ENCODE results near the gene GAB2.

GAB2 gene

GRCh38 chr11:78200553-78200952 is 217.1 kb downstream of the GAB2 start:
- peaks cover 0 to 12% (median 0%) of the 10 kb centered on the region in 4 experiments for H3K36me3 ChIP-seq (ENCODE audit: control insufficient read depth in 4 of 4, insufficient read depth in 4 of 4, low read length in 3 of 4)
- CTCF ChIA-PET = interaction anchor here (1.3 kb wide), 1 partner anchor 154 kb away, joined by 3 read pairs; no protein-coding TSS in a partner anchor
- H3K4me3 ChIP-seq (ENCODE audit: control insufficient read depth in 1 of 7, extremely low read depth in 1 of 7, insufficient read depth in 4 of 7, low read depth in 2 of 7, low read length in 6 of 7) = no peak overlapping the region

GRCh38 chr11:78200061-78200460 is 217.6 kb downstream of the GAB2 start:
- Histone ChIP-seq H3K4me1 (ENCODE audit: control extremely low read depth in 1 of 4, control insufficient read depth in 4 of 4, insufficient read depth in 4 of 4, low read length in 3 of 4) (peaks cover 7 to 25% (median 14%) of the 10 kb centered on the region in 4 experiments), H3K4me3 (ENCODE audit: control insufficient read depth in 1 of 7, extremely low read depth in 1 of 7, insufficient read depth in 4 of 7, low read depth in 2 of 7, low read length in 6 of 7) (no peak overlapping the region), H3K27me3 (replicated peaks in 2 of 5; ENCODE audit: control insufficient read depth in 4 of 5, insufficient read depth in 5 of 5, low read length in 4 of 5) (peaks cover 0 to 13% (median 0%) of the 10 kb centered on the region in 5 experiments), H3K36me3 (ENCODE audit: control insufficient read depth in 4 of 4, insufficient read depth in 4 of 4, low read length in 3 of 4) (peaks cover 0 to 12% (median 0%) of the 10 kb centered on the region in 4 experiments), H3K9me3 (ENCODE audit: control extremely low read depth in 1 of 5, control insufficient read depth in 4 of 5, insufficient read depth in 2 of 5, low read depth in 1 of 5, low read length in 4 of 5) (no peaks in the 10 kb centered on the region), H3K27ac (ENCODE audit: insufficient read depth in 1 of 2, low read depth in 1 of 2, low read length in 2 of 2, poor library complexity in 1 of 2, severe bottlenecking in 2 of 2) (no peak overlapping the region)
- 100% methylated on average over 4 of the region's 4 CpGs for WGBS (ENCODE audit: insufficient coverage)
- no peak for DNase-seq
- CTCF ChIA-PET = interaction anchor here (1.3 kb wide), 1 partner anchor 154 kb away, joined by 3 read pairs; no protein-coding TSS in a partner anchor
- POLR2A ChIA-PET = no interaction called here

More at GRCh38 chr11:78200553-78200952, 217.1 kb downstream of the GAB2 start:
- POLR2A ChIA-PET = no interaction called here
- H3K4me1 ChIP-seq (ENCODE audit: control extremely low read depth in 1 of 4, control insufficient read depth in 4 of 4, insufficient read depth in 4 of 4, low read length in 3 of 4) = peaks cover 7 to 25% (median 14%) of the 10 kb centered on the region in 4 experiments
- H3K27ac ChIP-seq (ENCODE audit: insufficient read depth in 1 of 2, low read depth in 1 of 2, low read length in 2 of 2, poor library complexity in 1 of 2, severe bottlenecking in 2 of 2) = no peak overlapping the region
- WGBS (ENCODE audit: insufficient coverage) = 100% methylated on average over 10 of the region's 13 CpGs
- H3K27me3 ChIP-seq (replicated peaks in 2 of 5; ENCODE audit: control insufficient read depth in 4 of 5, insufficient read depth in 5 of 5, low read length in 4 of 5) = peaks cover 0 to 11% (median 0%) of the 10 kb centered on the region in 5 experiments
- no peak for DNase-seq
- H3K9me3 ChIP-seq (ENCODE audit: control extremely low read depth in 1 of 5, control insufficient read depth in 4 of 5, insufficient read depth in 2 of 5, low read depth in 1 of 5, low read length in 4 of 5) = no peaks in the 10 kb centered on the region

GRCh38 chr11:78199653-78200015 is 218.0 kb downstream of the GAB2 start:
- H3K36me3 ChIP-seq (ENCODE audit: control insufficient read depth in 4 of 4, insufficient read depth in 4 of 4, low read length in 3 of 4) = peaks cover 0 to 12% (median 0%) of the 10 kb centered on the region in 4 experiments
- H3K4me1 ChIP-seq (ENCODE audit: control extremely low read depth in 1 of 4, control insufficient read depth in 4 of 4, insufficient read depth in 4 of 4, low read length in 3 of 4) = peaks cover 7 to 25% (median 14%) of the 10 kb centered on the region in 4 experiments
- no peak for DNase-seq
- H3K27ac ChIP-seq (ENCODE audit: insufficient read depth in 1 of 2, low read depth in 1 of 2, low read length in 2 of 2, poor library complexity in 1 of 2, severe bottlenecking in 2 of 2) = no peak overlapping the region
- POLR2A ChIA-PET = no interaction called here
- CTCF ChIA-PET = interaction anchor here (1.3 kb wide), 1 partner anchor 154 kb away, joined by 3 read pairs; no protein-coding TSS in a partner anchor
- 98% methylated on average over 5 of the region's 5 CpGs for WGBS (ENCODE audit: insufficient coverage)
- peaks cover 0 to 13% (median 0%) of the 10 kb centered on the region in 5 experiments for H3K27me3 ChIP-seq (replicated peaks in 2 of 5; ENCODE audit: control insufficient read depth in 4 of 5, insufficient read depth in 5 of 5, low read length in 4 of 5)
- no peaks in the 10 kb centered on the region for H3K9me3 ChIP-seq (ENCODE audit: control extremely low read depth in 1 of 5, control insufficient read depth in 4 of 5, insufficient read depth in 2 of 5, low read depth in 1 of 5, low read length in 4 of 5)
- no peak overlapping the region for H3K4me3 ChIP-seq (ENCODE audit: control insufficient read depth in 1 of 7, extremely low read depth in 1 of 7, insufficient read depth in 4 of 7, low read depth in 2 of 7, low read length in 6 of 7)

GRCh38 chr11:78199015-78199652 is 218.5 kb downstream of the GAB2 start:
- CTCF ChIA-PET = no interaction called here
- Histone ChIP-seq H3K9me3 (ENCODE audit: control extremely low read depth in 1 of 5, control insufficient read depth in 4 of 5, insufficient read depth in 2 of 5, low read depth in 1 of 5, low read length in 4 of 5) (no peaks in the 10 kb centered on the region), H3K4me3 (ENCODE audit: control insufficient read depth in 1 of 7, extremely low read depth in 1 of 7, insufficient read depth in 4 of 7, low read depth in 2 of 7, low read length in 6 of 7) (no peak overlapping the region), H3K36me3 (ENCODE audit: control insufficient read depth in 4 of 4, insufficient read depth in 4 of 4, low read length in 3 of 4) (peaks cover 0 to 12% (median 0%) of the 10 kb centered on the region in 4 experiments), H3K4me1 (ENCODE audit: control extremely low read depth in 1 of 4, control insufficient read depth in 4 of 4, insufficient read depth in 4 of 4, low read length in 3 of 4) (peaks cover 7 to 25% (median 14%) of the 10 kb centered on the region in 4 experiments), H3K27me3 (replicated peaks in 2 of 5; ENCODE audit: control insufficient read depth in 4 of 5, insufficient read depth in 5 of 5, low read length in 4 of 5) (peaks cover 0 to 13% (median 0%) of the 10 kb centered on the region in 5 experiments), H3K27ac (ENCODE audit: insufficient read depth in 1 of 2, low read depth in 1 of 2, low read length in 2 of 2, poor library complexity in 1 of 2, severe bottlenecking in 2 of 2) (no peak overlapping the region)
- 100% methylated on average over 4 of the region's 6 CpGs for WGBS (ENCODE audit: insufficient coverage)
- POLR2A ChIA-PET = no interaction called here
- no peak for DNase-seq

- 95% methylated on average over 6 of the region's 8 CpGs for WGBS (ENCODE audit: insufficient coverage)
- H3K4me3 ChIP-seq (ENCODE audit: control insufficient read depth in 1 of 7, extremely low read depth in 1 of 7, insufficient read depth in 4 of 7, low read depth in 2 of 7, low read length in 6 of 7) = no peak overlapping the region
- POLR2A ChIA-PET = no interaction called here
Measured at GRCh38 chr11:78197816-78198215, 219.8 kb downstream of the GAB2 start.

GRCh38 chr11:78196661-78197091 is 220.9 kb downstream of the GAB2 start:
- ChIA-PET CTCF (no interaction called here), POLR2A (no interaction called here)
- no peak overlapping the region for H3K4me3 ChIP-seq (ENCODE audit: control insufficient read depth in 1 of 7, extremely low read depth in 1 of 7, insufficient read depth in 4 of 7, low read depth in 2 of 7, low read length in 6 of 7)

More at GRCh38 chr11:78197816-78198215, 219.8 kb downstream of the GAB2 start:
- Histone ChIP-seq H3K4me1 (ENCODE audit: control extremely low read depth in 1 of 4, control insufficient read depth in 4 of 4, insufficient read depth in 4 of 4, low read length in 3 of 4) (peaks cover 5 to 28% (median 10%) of the 10 kb centered on the region in 4 experiments), H3K27ac (ENCODE audit: insufficient read depth in 1 of 2, low read depth in 1 of 2, low read length in 2 of 2, poor library complexity in 1 of 2, severe bottlenecking in 2 of 2) (no peak overlapping the region), H3K27me3 (replicated peaks in 2 of 5; ENCODE audit: control insufficient read depth in 4 of 5, insufficient read depth in 5 of 5, low read length in 4 of 5) (peaks cover 0 to 13% (median 0%) of the 10 kb centered on the region in 5 experiments), H3K9me3 (ENCODE audit: control extremely low read depth in 1 of 5, control insufficient read depth in 4 of 5, insufficient read depth in 2 of 5, low read depth in 1 of 5, low read length in 4 of 5) (no peaks in the 10 kb centered on the region), H3K36me3 (ENCODE audit: control insufficient read depth in 4 of 4, insufficient read depth in 4 of 4, low read length in 3 of 4) (peaks cover 0 to 12% (median 0%) of the 10 kb centered on the region in 4 experiments)
- DNase-seq = no peak
- CTCF ChIA-PET = no interaction called here

GRCh38 chr11:78195917-78196560 is 221.6 kb downstream of the GAB2 start:
- DNase-seq = peak in 2 of 3 donors; percentile 50 to 54
- CTCF ChIA-PET = no interaction called here
- Histone ChIP-seq H3K9me3 (ENCODE audit: control extremely low read depth in 1 of 5, control insufficient read depth in 4 of 5, insufficient read depth in 2 of 5, low read depth in 1 of 5, low read length in 4 of 5) (no peaks in the 10 kb centered on the region), H3K4me1 (ENCODE audit: control extremely low read depth in 1 of 4, control insufficient read depth in 4 of 4, insufficient read depth in 4 of 4, low read length in 3 of 4) (peaks cover 0 to 22% (median 3%) of the 10 kb centered on the region in 4 experiments), H3K4me3 (ENCODE audit: control insufficient read depth in 1 of 7, extremely low read depth in 1 of 7, insufficient read depth in 4 of 7, low read depth in 2 of 7, low read length in 6 of 7) (no peak overlapping the region), H3K27ac (ENCODE audit: insufficient read depth in 1 of 2, low read depth in 1 of 2, low read length in 2 of 2, poor library complexity in 1 of 2, severe bottlenecking in 2 of 2) (no peak overlapping the region), H3K36me3 (ENCODE audit: control insufficient read depth in 4 of 4, insufficient read depth in 4 of 4, low read length in 3 of 4) (peaks cover 0 to 12% (median 0%) of the 10 kb centered on the region in 4 experiments), H3K27me3 (replicated peaks in 2 of 5; ENCODE audit: control insufficient read depth in 4 of 5, insufficient read depth in 5 of 5, low read length in 4 of 5) (peaks cover 0 to 13% (median 0%) of the 10 kb centered on the region in 5 experiments)
- WGBS (ENCODE audit: insufficient coverage) = 58% methylated on average over 60 of the region's 60 CpGs
- POLR2A ChIA-PET = no interaction called here

More at GRCh38 chr11:78196661-78197091, 220.9 kb downstream of the GAB2 start:
- H3K4me1 ChIP-seq (ENCODE audit: control extremely low read depth in 1 of 4, control insufficient read depth in 4 of 4, insufficient read depth in 4 of 4, low read length in 3 of 4) = peaks cover 0 to 24% (median 3%) of the 10 kb centered on the region in 4 experiments
- peaks cover 0 to 12% (median 0%) of the 10 kb centered on the region in 4 experiments for H3K36me3 ChIP-seq (ENCODE audit: control insufficient read depth in 4 of 4, insufficient read depth in 4 of 4, low read length in 3 of 4)
- 82% methylated on average over 40 of the region's 40 CpGs for whole genome bisulfite sequencing (ENCODE audit: insufficient coverage)
- no peak overlapping the region for H3K27ac ChIP-seq (ENCODE audit: insufficient read depth in 1 of 2, low read depth in 1 of 2, low read length in 2 of 2, poor library complexity in 1 of 2, severe bottlenecking in 2 of 2)
- H3K27me3 ChIP-seq (replicated peaks in 2 of 5; ENCODE audit: control insufficient read depth in 4 of 5, insufficient read depth in 5 of 5, low read length in 4 of 5) = peaks cover 0 to 13% (median 0%) of the 10 kb centered on the region in 5 experiments
- no peaks in the 10 kb centered on the region for H3K9me3 ChIP-seq (ENCODE audit: control extremely low read depth in 1 of 5, control insufficient read depth in 4 of 5, insufficient read depth in 2 of 5, low read depth in 1 of 5, low read length in 4 of 5)
- no peak for DNase-seq
